CD4-positive, alpha-beta T cell treated with Interleukin-10 for 1 hour (primary cell): Measurements from ENCODE around the gene OR11H7.
A peak's percentile ranks its signal among the peaks of the same experiment; 100 is the strongest.

ENCODE experiments used
- DNase-seq: peaks from one replicate; pipeline ENCODE4 v3.0.0-alpha.2; 2020

OR11H7 gene

GRCh38 chr14:20280265-20280664, 51.5 kb downstream of the OR11H7 start:
- DNase-seq, result peak; percentile 6
